Activated gamma-delta T cell (primary cell): Measurements from ENCODE around the gene GOLT1A.
A peak's percentile ranks its signal among the peaks of the same experiment; 100 is the strongest.

Source experiments
- DNase-seq: peaks from one replicate; lab custom pipeline; 2025; lab: John Stamatoyannopoulos, UW

Gene GOLT1A

DNA sequence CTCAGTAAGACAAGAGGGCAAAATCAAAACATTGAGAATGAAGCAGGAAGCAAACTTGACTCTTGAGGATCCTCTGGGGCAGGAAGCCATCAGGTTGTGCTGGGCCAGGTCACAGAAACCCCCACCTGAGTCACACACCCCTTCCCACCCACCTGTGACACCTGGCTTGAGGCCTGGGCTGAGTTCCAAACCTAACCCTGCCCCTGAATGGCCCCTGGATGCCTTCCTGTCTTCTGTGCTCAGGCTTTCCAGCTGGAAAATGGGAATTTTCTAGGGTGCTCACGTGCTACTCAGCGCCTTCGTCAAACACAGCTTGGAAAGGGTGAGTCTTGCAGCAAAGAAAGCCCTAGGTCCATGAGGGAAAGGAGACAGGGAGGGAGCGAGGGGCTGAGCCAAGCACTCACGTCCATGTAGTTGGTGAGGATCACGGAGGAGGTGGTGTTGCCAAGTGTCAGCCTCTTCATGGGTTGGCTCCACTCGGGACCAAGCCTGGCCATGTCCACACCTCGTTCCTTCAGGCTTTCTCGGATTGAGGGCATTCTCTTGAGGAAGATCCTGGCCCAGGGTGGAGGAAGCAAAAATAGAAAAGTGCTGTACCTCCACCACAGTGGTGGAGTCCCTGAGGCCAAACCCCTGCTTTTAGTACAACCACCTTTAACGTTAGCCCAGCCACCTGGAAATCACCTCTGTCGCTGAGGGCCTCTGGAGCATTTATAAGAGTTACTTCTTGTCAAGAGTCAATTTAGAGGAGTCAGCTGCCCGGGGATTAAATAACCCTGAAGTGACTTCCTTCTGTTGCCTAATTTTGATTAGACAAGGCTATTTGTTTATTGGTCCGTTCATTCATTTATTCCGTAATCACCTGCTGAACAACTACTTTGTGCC is 51.9 kb downstream of the GOLT1A start:
- no peak for DNase-seq

DNA sequence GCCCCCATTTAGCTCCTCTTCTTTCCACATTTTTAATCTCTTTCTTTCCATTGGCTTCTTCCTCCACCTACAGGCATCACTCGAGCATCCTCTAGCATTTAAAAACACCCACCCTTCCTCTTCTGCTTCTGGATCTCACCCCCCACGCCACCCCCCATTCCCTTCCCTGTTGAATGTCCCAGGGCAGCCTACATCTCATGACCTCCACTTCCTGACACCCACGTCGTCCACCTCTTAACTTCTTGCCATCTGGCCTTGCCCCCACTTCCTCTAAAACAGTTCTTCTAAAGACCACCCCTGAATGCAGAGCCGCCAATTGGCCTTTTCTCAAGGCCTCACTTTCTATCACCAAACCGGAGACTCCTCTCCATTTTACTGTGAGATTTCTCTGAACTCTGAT is 55.8 kb downstream of the GOLT1A start:
- no peak for DNase-seq

DNA sequence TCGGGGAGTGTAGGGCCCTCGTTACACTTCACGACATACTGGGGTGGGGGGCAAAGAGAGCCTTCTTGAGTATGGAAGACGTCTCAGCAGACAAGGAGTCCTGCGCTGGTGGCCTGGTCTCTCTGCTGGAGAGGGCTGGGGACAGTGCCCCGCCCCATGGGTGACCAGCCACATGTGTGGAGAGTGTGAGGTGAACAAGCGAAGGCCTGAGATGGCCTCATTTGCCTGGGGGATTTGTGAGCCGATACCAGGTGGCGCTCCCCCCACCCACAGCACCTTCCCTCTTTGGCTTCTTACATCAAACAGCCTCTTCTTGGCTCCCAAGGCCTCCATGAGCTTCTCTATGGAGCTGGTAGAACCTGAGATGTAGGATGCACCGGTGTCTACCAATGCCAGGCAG is 57.9 kb downstream of the GOLT1A start:
- DNase-seq = no peak

DNA sequence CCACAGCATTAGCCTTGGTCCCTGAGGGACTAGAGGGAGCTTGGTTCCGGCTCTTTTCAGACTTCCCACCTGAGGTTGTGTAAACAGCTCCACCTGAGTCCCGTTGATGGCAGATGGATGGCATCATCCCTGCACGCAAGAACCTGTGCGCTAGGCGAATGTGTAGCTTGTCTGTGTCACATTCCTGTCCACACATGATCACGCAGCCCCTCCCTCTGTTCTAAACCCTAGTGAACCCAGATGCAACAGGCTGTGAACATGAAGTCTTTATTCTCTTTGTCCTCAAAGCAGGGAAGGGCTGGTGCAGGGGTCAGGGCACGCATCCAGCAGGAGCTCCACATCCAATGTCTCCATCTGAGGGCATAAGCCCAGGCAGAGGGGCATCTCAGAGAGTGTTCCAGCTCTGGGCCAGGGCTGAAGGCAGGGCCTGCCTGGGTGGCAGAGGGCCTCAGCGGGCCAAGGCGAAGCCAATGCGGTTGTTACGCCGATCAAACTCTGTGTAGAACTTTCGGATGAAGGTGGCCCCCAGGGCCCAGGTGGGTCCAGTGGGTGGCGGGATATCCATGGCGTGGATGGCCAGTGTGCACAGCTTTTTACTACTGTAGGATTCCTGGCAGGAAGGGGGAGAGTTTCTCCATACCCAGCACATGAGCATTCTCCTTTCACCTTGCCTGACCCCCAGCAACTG is 59.1 kb downstream of the GOLT1A start:
- no peak for DNase-seq

GRCh38 chr1:204153667-204154066 is 60.1 kb downstream of the GOLT1A start:
- DNase-seq = no peak

- no peak for DNase-seq
Observed at GRCh38 chr1:204152310-204153044, 61.3 kb downstream of the GOLT1A start.

DNA sequence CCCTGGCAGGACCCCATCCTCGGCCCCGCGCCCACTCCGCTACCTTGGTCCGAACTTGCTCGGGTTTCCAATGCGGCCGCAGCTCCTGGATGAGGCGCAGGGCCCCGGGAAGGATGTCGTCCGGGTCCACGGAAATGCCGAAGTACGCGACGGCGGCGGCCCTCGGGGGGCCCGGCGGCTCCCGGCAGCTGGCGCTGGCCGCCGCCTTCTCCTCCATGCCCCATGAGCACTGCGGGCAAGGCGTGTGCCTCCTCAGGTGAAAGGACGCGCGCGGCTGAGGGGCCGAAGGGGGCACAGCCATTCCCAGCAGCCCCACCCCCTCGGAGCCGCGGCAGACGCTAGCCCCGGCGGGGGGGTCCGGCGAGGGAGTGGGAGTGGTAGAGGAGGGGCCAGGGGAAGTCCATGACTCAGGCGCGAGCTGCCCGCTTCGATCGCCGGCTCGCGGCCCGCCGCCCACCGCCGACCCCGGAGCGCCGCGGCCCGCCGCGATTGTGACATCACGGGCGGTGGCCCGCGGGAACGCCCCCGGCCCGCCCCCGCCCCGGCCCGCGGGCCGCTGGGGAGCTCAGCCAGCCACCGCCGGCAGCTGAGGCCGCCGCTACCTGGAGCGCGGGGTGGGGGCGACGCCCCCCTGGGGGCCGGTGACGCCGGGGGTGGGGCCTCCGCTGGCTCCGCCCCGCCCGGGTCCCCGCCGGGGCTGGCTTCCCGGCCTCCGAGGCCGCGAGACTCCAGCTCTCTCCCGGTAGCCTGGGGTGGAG is 62.1 kb downstream of the GOLT1A start, which contains the start of gene ETNK2:
TSS of gene ETNK2 (minus strand) at position 493 of the 758 bp plus-strand sequence. CDS start at position 301, 192 bp downstream.
- peak; percentile 69 for DNase-seq

- no peak for DNase-seq
Observed at GRCh38 chr1:204150702-204151551, 62.9 kb downstream of the GOLT1A start.

- no peak for DNase-seq
Observed at GRCh38 chr1:204149635-204150565, 63.9 kb downstream of the GOLT1A start.

DNA sequence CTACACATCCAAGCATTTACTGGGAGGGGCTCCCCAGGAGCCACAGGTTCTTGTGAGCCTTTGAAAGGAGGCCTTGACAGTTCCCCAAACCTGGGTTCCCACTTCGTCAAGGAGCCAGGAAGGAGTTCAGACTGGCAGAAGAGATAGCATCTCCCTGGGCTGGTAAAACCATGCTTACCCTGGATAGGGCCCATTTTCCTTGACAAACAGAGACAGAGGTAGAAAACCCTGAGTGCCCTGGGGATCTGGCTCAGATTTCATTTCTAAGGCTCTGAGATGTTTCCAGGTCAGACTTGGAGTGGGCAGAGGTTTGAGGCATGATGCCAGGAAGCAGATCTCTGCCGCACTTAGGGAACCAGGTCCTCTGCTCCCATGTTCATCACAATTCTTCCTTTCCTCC is 64.7 kb downstream of the GOLT1A start:
- DNase-seq = no peak
